Neural crest cell (in vitro differentiated cells): ENCODE measurements around the gene FOXJ2. TPM values are rescaled to one million over a fixed set of nuclear protein-coding genes. Genes with fewer than 3 reads are reported as not detected.

Experiments used
- DNase-seq: peaks from one replicate; pipeline ENCODE4 v3.0.0; 2021; ENCODE audit warnings: low read depth, mixed read lengths, low spot score
- H3K27ac Mint-ChIP-seq: one replicate; pipeline ENCODE4 v1.8.0; 2021; ENCODE audit warnings: mild to moderate bottlenecking, mixed read lengths; ENCODE audit not compliant: unreplicated experiment
- H3K27me3 Mint-ChIP-seq: 2 replicates; pipeline ENCODE4 v1.8.0; 2021; ENCODE audit warnings: low read depth, mild to moderate bottlenecking, mixed read lengths
- H3K36me3 Mint-ChIP-seq: 2 replicates; pipeline ENCODE4 v1.8.0; 2021; ENCODE audit warnings: low read depth, mild to moderate bottlenecking, mixed read lengths
- H3K4me1 Mint-ChIP-seq: 2 replicates; pipeline ENCODE4 v1.8.0; 2021; ENCODE audit warnings: mixed read lengths
- H3K4me3 Mint-ChIP-seq: one replicate; pipeline ENCODE4 v1.8.0; 2021; ENCODE audit warnings: mild to moderate bottlenecking, mixed read lengths
- H3K9me3 Mint-ChIP-seq: 2 replicates; pipeline ENCODE4 v1.8.0; 2021; ENCODE audit warnings: mixed read lengths
- CTCF ChIP-seq: fragments of 200-600 bp; sonication (generic); conservative IDR thresholded peaks from 2 replicates; pipeline ENCODE4 v1.5.0; 2021; ENCODE audit warnings: antibody characterized with exemption, mild to moderate bottlenecking
- total RNA-seq: library from RNA; stranded (reverse); gene quantifications from 2 replicates; pipeline ENCODE4 v1.2.1, GENCODE V29; 2021

FOXJ2 gene
- total RNA-seq, 1 donor from 2014 or later, result 14.1 TPM

GRCh38 chr12:8050600-8051250 is 18.2 kb downstream of the FOXJ2 start:
- no peaks in the 10 kb centered on the region for H3K9me3 Mint-ChIP-seq
- no peak overlapping the region for H3K27ac Mint-ChIP-seq
- no peak for DNase-seq
- no peak for TF ChIP-seq CTCF
- H3K27me3 Mint-ChIP-seq, result no peaks in the 10 kb centered on the region
- H3K4me3 Mint-ChIP-seq, result no peak overlapping the region
- H3K36me3 Mint-ChIP-seq, result peaks cover 7% of the 10 kb centered on the region
- peaks cover 10% of the 10 kb centered on the region for H3K4me1 Mint-ChIP-seq

GRCh38 chr12:8052679-8053078 is 20.2 kb downstream of the FOXJ2 start:
- H3K27ac Mint-ChIP-seq, result peak overlapping the region; percentile 94
- no peak overlapping the region for H3K4me3 Mint-ChIP-seq
- peaks cover 7% of the 10 kb centered on the region for H3K36me3 Mint-ChIP-seq
- peaks cover 10% of the 10 kb centered on the region for H3K4me1 Mint-ChIP-seq
- no peak for TF ChIP-seq CTCF
- no peak for DNase-seq
- no peaks in the 10 kb centered on the region for H3K27me3 Mint-ChIP-seq
- H3K9me3 Mint-ChIP-seq, result no peaks in the 10 kb centered on the region

- Mint-ChIP-seq H3K9me3 (no peaks in the 10 kb centered on the region), H3K36me3 (peaks cover 7% of the 10 kb centered on the region), H3K4me3 (no peak overlapping the region), H3K27ac (no peak overlapping the region), H3K27me3 (no peaks in the 10 kb centered on the region), H3K4me1 (peaks cover 10% of the 10 kb centered on the region)
- no peak for DNase-seq
- TF ChIP-seq CTCF, result no peak
Observed at GRCh38 chr12:8054816-8055215, 22.3 kb downstream of the FOXJ2 start.

- peaks cover 4% of the 10 kb centered on the region for H3K36me3 Mint-ChIP-seq
- DNase-seq, result no peak
- no peak overlapping the region for H3K27ac Mint-ChIP-seq
- peaks cover 10% of the 10 kb centered on the region for H3K4me1 Mint-ChIP-seq
- no peaks in the 10 kb centered on the region for H3K27me3 Mint-ChIP-seq
- no peaks in the 10 kb centered on the region for H3K9me3 Mint-ChIP-seq
- no peak for TF ChIP-seq CTCF
- H3K4me3 Mint-ChIP-seq, result no peak overlapping the region
Observed at GRCh38 chr12:8057306-8057705, 24.8 kb downstream of the FOXJ2 start.

- no peak for DNase-seq
- no peaks in the 10 kb centered on the region for H3K9me3 Mint-ChIP-seq
- no peak overlapping the region for H3K27ac Mint-ChIP-seq
- H3K36me3 Mint-ChIP-seq, result no peaks in the 10 kb centered on the region
- peaks cover 10% of the 10 kb centered on the region for H3K4me1 Mint-ChIP-seq
- no peak for TF ChIP-seq CTCF
- H3K4me3 Mint-ChIP-seq, result no peak overlapping the region
- H3K27me3 Mint-ChIP-seq, result no peaks in the 10 kb centered on the region
Observed at GRCh38 chr12:8057839-8058238, 25.3 kb downstream of the FOXJ2 start.
